HUES48 (cell line): ENCODE data around the gene RFLNA.
"Not testable (repeated sequence)": the region's sequence is repeated elsewhere in the genome, so short reads cannot be mapped to it uniquely, and the experiment has no call there.

Experiments
- H3K27ac ChIP-seq: one replicate; pipeline ENCODE4 v1.7.0; 2013; ENCODE audit warnings: low read depth, low read length, inconsistent platforms
- H3K27me3 ChIP-seq: 2 replicates; pipeline ENCODE4 v1.6.1; 2013; ENCODE audit warnings: mild to moderate bottlenecking, low read length; ENCODE audit not compliant: control insufficient read depth, insufficient read depth
- H3K36me3 ChIP-seq: 2 replicates; pipeline ENCODE4 v1.6.1; 2013; ENCODE audit warnings: low read length; ENCODE audit not compliant: control insufficient read depth, insufficient read depth
- H3K4me1 ChIP-seq: 2 replicates; pipeline ENCODE4 v1.6.1; 2013; ENCODE audit warnings: mild to moderate bottlenecking, low read length; ENCODE audit not compliant: control insufficient read depth, insufficient read depth
- H3K4me3 ChIP-seq: 2 replicates; pipeline ENCODE4 v1.5.1; 2013; ENCODE audit warnings: mild to moderate bottlenecking, low read depth, low read length
- H3K9ac ChIP-seq: 2 replicates; pipeline ENCODE4 v1.6.1; 2013; ENCODE audit warnings: mild to moderate bottlenecking, low read depth, low read length, moderate library complexity
- H3K9me3 ChIP-seq: 2 replicates; pipeline ENCODE4 v1.6.1; 2013; ENCODE audit warnings: low read length; ENCODE audit not compliant: control insufficient read depth, insufficient read depth

Gene RFLNA

DNA sequence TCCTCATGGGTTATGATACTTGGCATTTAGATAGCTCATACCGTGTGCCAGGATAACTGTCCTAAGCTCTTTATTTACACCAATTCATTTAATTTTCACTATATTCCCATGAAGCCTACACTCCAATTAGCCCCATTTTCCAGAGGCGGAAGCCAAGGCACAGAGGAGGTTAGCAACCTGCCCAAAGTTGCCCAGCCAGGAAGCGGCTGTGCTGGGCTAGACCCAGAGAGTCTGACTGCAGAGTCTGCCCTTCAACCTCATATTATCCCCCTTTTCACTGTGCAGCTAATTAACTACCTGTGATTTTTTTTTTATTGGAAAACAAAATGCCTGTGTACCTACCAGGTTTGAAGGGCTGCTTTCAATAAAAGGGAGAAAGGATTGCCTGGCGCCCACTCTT, 2.5 kb downstream of the RFLNA start:
- no peak overlapping the region for H3K9ac ChIP-seq
- H3K27ac ChIP-seq: no peak overlapping the region
- H3K9me3 ChIP-seq: no peaks in the 10 kb centered on the region
- H3K36me3 ChIP-seq: no peaks in the 10 kb centered on the region
- H3K4me1 ChIP-seq: peaks cover 24% of the 10 kb centered on the region
- H3K4me3 ChIP-seq: no peak overlapping the region
- peaks cover 31% of the 10 kb centered on the region for H3K27me3 ChIP-seq

DNA sequence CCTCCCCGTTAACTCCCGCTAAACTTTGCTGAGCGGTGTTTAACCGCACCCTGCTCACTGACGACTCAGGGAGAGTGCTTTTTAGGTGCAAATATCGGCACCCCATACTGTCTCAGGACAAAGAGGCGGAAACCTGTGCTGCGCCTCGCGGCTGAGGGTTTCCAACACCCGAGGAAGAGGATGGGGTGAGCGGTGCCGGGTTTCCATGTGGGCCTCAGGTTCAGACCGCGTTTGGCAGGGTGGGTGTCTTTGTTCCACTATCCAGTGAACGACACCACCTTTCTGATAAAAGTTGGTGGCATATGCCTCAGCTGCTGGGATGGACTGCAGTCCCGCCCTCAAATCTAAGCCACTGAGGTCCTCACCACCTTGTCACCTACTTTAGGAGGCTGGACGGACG, 3.0 kb downstream of the RFLNA start:
- peaks cover 24% of the 10 kb centered on the region for H3K4me1 ChIP-seq
- H3K9ac ChIP-seq: no peak overlapping the region
- peaks cover 31% of the 10 kb centered on the region for H3K27me3 ChIP-seq
- no peaks in the 10 kb centered on the region for H3K36me3 ChIP-seq
- H3K9me3 ChIP-seq: no peaks in the 10 kb centered on the region
- no peak overlapping the region for H3K4me3 ChIP-seq
- H3K27ac ChIP-seq: no peak overlapping the region

DNA sequence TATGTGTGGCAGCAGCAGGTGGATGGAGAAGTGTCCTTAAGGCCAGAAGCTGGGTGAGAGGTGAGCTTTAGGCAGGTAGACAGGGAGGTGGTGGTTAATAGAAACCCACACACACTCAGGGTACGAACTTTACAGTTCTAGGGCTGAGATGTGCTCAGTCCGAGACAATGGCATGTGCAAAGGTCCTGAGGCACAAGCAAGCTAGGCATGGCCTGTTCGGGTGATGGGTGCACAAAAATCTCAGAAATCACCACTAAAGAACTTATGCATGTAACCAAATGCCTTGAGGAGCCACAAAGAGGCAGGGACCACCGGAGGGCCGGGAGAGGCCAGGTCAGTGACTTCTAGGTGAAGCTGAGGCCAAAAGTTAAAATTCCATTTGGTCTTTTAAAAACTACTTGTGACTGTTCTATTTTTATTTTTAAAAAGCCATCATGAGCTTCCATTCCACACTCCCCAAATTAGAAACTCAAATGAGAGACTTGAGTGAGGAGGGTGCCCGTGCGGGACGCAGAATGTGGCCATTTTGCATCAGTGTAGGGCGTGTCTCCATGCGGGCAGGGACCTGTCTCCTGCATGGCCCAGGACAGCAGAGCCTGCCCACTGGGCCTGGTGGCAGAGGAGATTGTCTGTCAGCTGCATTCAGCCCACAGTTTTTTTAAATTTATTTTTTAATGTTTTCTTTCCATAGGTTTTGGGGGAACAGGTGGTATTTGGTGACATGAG, 4.0 kb downstream of the RFLNA start:
- H3K27ac ChIP-seq: no peak overlapping the region
- no peak overlapping the region for H3K4me3 ChIP-seq
- H3K27me3 ChIP-seq: peaks cover 29% of the 10 kb centered on the region
- H3K9ac ChIP-seq: no peak overlapping the region
- peaks cover 18% of the 10 kb centered on the region for H3K4me1 ChIP-seq
- no peaks in the 10 kb centered on the region for H3K9me3 ChIP-seq
- H3K36me3 ChIP-seq: no peaks in the 10 kb centered on the region

DNA sequence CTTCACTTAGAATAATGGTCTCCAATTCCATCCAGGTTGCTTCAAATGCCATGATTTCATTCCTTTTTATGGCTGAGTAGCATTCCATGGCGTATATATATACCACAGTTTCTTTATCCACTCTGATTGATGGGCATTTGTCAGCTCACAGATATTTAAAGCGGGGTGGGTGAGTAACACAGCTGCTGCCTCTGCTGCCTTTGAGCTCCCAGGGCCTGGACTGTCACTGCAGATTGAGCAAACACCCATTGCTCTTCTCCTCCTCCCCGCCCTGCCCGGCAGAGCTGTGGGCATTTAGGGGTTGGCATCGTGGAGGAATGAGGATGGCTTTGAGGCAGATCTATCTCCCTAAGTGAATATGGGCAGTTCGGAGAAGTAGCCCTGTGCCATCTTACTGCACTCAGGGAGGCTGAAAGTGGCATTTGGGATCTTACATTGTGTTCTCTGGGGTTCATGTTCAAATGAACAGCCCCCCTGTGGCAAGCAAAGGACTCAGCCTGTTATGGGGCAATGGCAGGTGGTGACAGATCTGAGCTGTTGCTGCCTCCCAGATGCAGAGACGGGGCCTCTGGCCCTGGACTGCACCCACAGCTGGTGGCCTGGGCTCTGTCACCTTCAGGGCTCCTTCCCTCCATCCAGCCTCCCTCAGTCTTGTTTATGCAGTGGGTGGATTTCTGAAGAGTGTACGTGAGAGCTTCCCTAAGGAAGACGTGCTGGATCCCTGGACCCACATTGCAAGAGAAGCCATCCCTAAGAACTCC, 4.9 kb downstream of the RFLNA start:
- Histone ChIP-seq H3K27ac (no peak overlapping the region), H3K36me3 (no peaks in the 10 kb centered on the region), H3K9ac (no peak overlapping the region), H3K4me1 (peaks cover 10% of the 10 kb centered on the region; the same call in 1 of the 2 replicates), H3K27me3 (peaks cover 21% of the 10 kb centered on the region), H3K4me3 (no peak overlapping the region), H3K9me3 (no peaks in the 10 kb centered on the region)

DNA sequence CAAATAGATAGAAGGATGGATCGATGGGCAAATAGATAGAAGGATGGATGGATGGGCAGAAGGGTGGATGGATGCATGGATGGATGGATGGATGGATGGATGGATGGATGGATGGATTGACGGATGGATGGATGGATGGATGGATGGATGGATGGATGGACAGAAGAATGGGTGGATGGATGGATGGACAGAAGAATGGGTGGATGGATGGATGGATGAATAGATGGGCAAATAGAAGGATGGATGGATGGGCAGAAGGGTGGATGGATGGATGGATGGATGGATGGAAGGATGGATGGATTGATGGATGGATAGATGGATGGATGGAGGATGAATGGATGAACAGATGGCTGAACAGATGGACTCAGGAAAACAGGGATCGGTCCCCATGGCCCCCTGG, 5.8 kb downstream of the RFLNA start:
- H3K27ac ChIP-seq, H3K4me1 ChIP-seq, H3K9ac ChIP-seq, H3K4me3 ChIP-seq, H3K9me3 ChIP-seq, H3K36me3 ChIP-seq: not testable (repeated sequence)
- peaks cover 15% of the 10 kb centered on the region for H3K27me3 ChIP-seq

DNA sequence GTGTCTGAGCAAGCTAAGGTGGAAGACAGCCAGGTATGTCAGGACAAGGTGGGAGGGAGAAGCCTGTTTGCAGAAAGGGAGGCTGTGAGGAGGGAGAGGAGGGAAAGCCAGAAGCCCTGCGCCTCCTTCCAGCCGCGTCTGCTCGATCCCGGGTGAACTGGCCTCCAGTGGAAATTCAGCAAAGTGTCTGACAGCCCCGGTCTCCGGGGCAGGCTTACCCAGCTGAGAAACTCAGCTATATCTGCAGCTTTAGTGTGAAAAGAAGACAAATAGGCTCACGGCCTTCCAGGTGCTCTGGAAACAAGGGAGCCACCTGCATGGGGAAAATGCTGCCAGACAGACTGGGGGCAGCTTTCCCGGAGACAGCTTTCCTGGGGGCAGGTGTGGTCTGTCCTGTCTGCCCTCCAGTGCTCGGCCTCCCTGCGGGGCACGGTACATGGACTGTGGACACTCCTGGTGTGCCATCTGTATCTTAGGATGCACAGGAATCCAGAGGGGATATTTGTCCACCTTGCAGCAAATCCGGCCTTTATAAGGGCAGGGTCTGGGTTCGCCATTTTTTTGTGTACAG, 6.3 kb downstream of the RFLNA start:
- H3K36me3 ChIP-seq: no peaks in the 10 kb centered on the region
- no peaks in the 10 kb centered on the region for H3K9me3 ChIP-seq
- H3K9ac ChIP-seq: no peak overlapping the region
- no peak overlapping the region for H3K27ac ChIP-seq
- H3K4me3 ChIP-seq: no peak overlapping the region
- peaks cover 9% of the 10 kb centered on the region; the same call in 1 of the 2 replicates for H3K4me1 ChIP-seq
- peaks cover 10% of the 10 kb centered on the region for H3K27me3 ChIP-seq

DNA sequence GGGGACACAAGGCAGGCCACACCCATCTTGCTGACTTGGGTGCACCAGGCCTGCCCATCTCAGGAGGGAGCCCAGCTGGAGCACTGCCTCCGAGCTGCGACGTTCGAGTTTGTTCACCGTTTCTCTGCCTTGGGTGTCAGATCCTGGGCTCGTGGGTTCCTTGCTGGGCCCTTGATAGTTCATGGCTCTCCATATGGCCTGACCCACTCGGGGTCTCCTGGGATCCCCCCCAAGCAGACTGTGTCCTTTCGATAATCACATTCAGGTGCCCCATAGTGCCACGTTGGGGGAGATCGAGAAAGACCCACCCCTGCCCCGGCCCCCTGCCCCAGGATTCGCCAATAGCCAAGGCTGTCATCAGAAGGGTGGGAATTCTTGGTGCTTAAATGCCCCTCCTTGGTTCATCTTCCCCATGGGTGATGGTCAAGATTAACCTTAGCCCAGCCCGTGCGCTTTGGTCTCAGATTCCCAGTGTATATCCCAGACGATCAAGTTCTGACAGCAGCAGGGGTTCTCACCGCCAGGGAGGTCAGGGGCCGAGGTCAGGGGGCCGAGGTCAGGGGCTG, 7.4 kb downstream of the RFLNA start:
- Histone ChIP-seq H3K36me3 (no peaks in the 10 kb centered on the region), H3K9me3 (no peaks in the 10 kb centered on the region), H3K4me1 (no peaks in the 10 kb centered on the region), H3K9ac (no peak overlapping the region), H3K27ac (no peak overlapping the region), H3K27me3 (no peaks in the 10 kb centered on the region), H3K4me3 (no peak overlapping the region)

DNA sequence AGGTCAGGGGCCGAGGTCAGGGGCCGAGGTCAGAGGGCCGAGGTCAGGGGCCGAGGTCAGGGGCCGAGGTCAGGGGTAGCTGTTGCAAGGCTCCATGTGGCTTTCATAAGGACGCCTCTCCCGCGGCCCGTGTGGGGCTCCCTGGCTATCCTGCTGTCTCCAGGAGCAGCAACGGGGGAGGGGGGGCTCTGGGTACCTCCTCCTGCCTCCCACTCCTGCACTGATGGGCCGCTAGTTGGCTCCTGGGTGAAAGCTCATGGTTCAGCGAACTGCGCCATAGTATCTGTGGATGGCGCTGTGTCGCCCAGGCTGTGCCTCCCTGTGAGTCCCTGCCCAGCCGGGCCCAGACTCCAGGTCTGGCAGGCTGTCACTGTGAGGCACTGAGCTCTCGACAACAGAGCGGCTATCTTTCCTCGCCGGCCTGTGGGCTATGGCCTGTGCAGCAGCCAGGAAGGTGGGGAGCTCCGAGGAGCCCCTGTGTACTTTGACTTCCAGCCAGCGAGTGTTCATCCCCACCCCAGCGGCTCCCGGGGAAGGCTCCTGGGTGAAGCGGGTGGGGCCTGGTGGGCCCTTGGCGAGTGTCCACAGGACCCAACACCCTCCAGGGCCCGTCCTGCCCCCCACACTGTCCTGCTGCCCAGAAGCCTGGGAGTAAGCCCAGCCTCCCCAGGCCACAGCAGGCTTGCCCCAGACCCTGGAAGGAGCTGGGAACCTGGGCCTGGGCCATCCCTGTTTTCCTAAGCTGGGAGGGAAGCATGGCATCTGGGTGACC, 8.1 kb downstream of the RFLNA start:
- no peaks in the 10 kb centered on the region for H3K36me3 ChIP-seq
- no peak overlapping the region for H3K4me3 ChIP-seq
- H3K9ac ChIP-seq: no peak overlapping the region
- no peaks in the 10 kb centered on the region for H3K27me3 ChIP-seq
- H3K9me3 ChIP-seq: no peaks in the 10 kb centered on the region
- no peaks in the 10 kb centered on the region for H3K4me1 ChIP-seq
- no peak overlapping the region for H3K27ac ChIP-seq

DNA sequence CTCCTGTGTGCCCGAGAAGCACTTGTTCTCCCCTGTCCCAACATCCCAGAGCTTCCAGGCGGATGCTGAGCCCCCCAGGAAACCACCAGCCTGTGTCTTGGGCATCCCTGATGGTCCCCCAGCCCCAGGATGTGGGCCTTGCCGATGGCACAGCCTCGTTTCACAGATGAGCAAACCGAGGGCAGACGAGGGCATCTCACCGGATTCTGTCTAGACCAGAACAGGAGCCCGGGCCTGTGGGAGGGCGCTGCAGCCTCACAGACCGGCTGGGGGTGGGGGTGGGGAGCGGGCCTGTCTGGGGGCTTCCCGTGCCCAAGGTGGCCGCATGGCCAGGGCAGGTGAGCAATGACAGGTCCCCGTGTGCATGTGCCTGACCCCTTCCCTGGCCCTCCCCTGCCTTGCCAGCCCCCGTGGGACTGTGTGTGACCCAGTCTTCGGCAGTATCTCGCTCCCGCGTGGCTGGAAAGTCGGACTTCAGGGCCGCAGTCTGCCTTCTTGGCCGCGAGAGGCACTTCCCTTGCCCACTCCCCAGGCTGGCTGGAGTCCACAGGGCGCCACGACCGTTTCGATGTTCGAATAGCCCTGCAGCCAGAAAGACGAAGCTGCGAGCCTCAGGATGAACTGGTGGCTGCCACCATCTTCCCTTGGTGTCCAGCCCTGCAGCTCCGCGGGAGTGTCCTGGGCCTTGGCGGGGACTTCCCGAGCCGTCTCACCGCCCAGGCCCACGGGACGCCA, 8.9 kb downstream of the RFLNA start:
- Histone ChIP-seq H3K9me3 (no peaks in the 10 kb centered on the region), H3K4me3 (no peak overlapping the region), H3K27me3 (no peaks in the 10 kb centered on the region), H3K36me3 (no peaks in the 10 kb centered on the region), H3K4me1 (no peaks in the 10 kb centered on the region), H3K9ac (no peak overlapping the region), H3K27ac (no peak overlapping the region)

DNA sequence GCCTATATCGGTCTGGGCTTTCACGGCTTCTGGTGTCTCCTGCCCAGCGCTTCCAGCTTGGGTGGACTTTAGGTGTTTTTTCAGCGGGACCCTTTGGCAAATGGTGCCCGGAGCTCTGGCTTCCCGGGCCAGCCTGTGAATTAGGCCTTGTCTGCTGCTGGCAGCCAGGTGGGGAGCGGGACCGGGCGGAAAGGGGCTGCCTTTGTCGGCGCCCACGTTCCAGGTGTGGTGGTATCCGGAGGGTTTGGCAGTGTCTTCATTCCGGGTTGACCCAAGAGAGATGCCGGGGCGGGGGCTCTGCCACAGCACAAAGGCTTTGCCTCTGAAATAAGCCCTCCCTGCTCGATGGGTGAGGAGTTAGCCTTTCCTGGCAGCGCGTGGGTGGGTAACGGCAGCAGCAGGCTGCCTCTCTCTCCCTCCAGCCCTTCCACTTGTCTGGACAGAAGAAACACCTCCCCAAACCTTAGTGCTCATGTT, 9.5 kb downstream of the RFLNA start:
- Histone ChIP-seq H3K9me3 (no peaks in the 10 kb centered on the region), H3K4me1 (no peaks in the 10 kb centered on the region), H3K36me3 (no peaks in the 10 kb centered on the region), H3K9ac (no peak overlapping the region), H3K27ac (no peak overlapping the region), H3K4me3 (no peak overlapping the region), H3K27me3 (no peaks in the 10 kb centered on the region)
